ENCODE results near the gene SAMD10. TPM values are rescaled to one million over a fixed set of nuclear protein-coding genes. Genes with fewer than 3 reads are reported as not detected.
"Not testable (repeated sequence)": the region's sequence is repeated elsewhere in the genome, so short reads cannot be mapped to it uniquely, and the experiment has no call there.

Gene SAMD10
- total RNA-seq, 1 experiment from 2014 or later = 7.6 TPM

- DNase-seq (ENCODE audit: low read depth) = no peak
These were observed 9.4 kb downstream of the SAMD10 start, which contains the start of gene ZNF512B for GRCh38 chr20:63969838-63970713. Gene ZNF512B, minus strand, starts transcription at chr20:63969930. Its CDS starts 1,980 bp downstream, at chr20:63967950.

- DNase-seq (ENCODE audit: low read depth) = no peak
These were observed 10.3 kb downstream of the SAMD10 start for GRCh38 chr20:63968928-63969760.

- no peak for DNase-seq (ENCODE audit: low read depth)
These were observed 11.1 kb downstream of the SAMD10 start for GRCh38 chr20:63968136-63968927.

GRCh38 chr20:63967330-63968135 is 11.9 kb downstream of the SAMD10 start:
- no peak for DNase-seq (ENCODE audit: low read depth)

GRCh38 chr20:63966944-63967322 is 12.5 kb downstream of the SAMD10 start:
- no peak for DNase-seq (ENCODE audit: low read depth)

- DNase-seq (ENCODE audit: low read depth) = no peak
These were observed 13.1 kb downstream of the SAMD10 start for GRCh38 chr20:63966172-63966943.

GRCh38 chr20:63964412-63964811 is 15.0 kb downstream of the SAMD10 start:
- DNase-seq (ENCODE audit: low read depth) = no peak

GRCh38 chr20:63963784-63964301 is 15.6 kb downstream of the SAMD10 start:
- no peak for DNase-seq (ENCODE audit: low read depth)

- no peak for DNase-seq (ENCODE audit: low read depth)
These were observed 16.1 kb downstream of the SAMD10 start for GRCh38 chr20:63963348-63963741.

- no peak for DNase-seq (ENCODE audit: low read depth)
These were observed 16.8 kb downstream of the SAMD10 start for GRCh38 chr20:63962426-63963347.

GRCh38 chr20:63961664-63962425 is 17.6 kb downstream of the SAMD10 start:
- no peak for DNase-seq (ENCODE audit: low read depth)

GRCh38 chr20:63960654-63961621 is 18.5 kb downstream of the SAMD10 start:
- DNase-seq (ENCODE audit: low read depth) = not testable (repeated sequence)

- no peak for DNase-seq (ENCODE audit: low read depth)
These were observed 19.8 kb downstream of the SAMD10 start for GRCh38 chr20:63959699-63960075.

- DNase-seq (ENCODE audit: low read depth) = no peak
These were observed 20.3 kb downstream of the SAMD10 start for GRCh38 chr20:63958964-63959698.

GRCh38 chr20:63958471-63958870 is 21.0 kb downstream of the SAMD10 start:
- DNase-seq (ENCODE audit: low read depth) = no peak
